K562 (cell line): ENCODE results near the gene CPED1. TPM values are rescaled to one million over a fixed set of nuclear protein-coding genes. Genes with fewer than 3 reads are reported as not detected.
A peak's percentile ranks its signal among the peaks of the same experiment; 100 is the strongest.

Experiments used
- ATAC-seq: fragments of 200-7000 bp; cut with Tn5 transposase; 3 replicates; pipeline ENCODE4 v1.9.1; 2020; ENCODE audit warnings: moderate library complexity
- BruUV-seq: library from RNA; stranded (reverse); fragments of 400-500 nt; replicated peaks from 2 replicates; lab custom pipeline; 2021; lab: Mats Ljungman, UMichigan
- CTCF ChIA-PET: fragments of 300-600 bp; formaldehyde crosslinking; extraction: SDS; loops from one replicate; lab custom pipeline; 2021; ENCODE audit warnings: low intra/inter-chr PET ratio; lab: Yijun Ruan, JAX
- POLR2A ChIA-PET: fragments of 300-600, 350-650 bp; sonication (Branson Sonifier 250); formaldehyde crosslinking; extraction: SDS; loops from one replicate; lab custom pipeline; 2021; ENCODE audit warnings: antibody characterized with exemption, inconsistent platforms; lab: Yijun Ruan, JAX
- DNase-seq, 4 experiments: peaks; one replicate each; pipeline versions ENCODE4 v3.0.0 to v3.0.0-alpha.2; 2011 to 2018; ENCODE audit warnings: low spot score in 3 of 4, mixed read lengths in 3 of 4; ENCODE audit errors: extremely low read depth in 1 of 4
- FAIRE-seq: peaks from 2 replicates; lab custom pipeline; 2011; peaks lifted over from hg19 to GRCh38; lab: Jason Lieb, UNC
- H2AFZ ChIP-seq: 2 replicates; pipeline ENCODE4 v1.6.0; 2011; ENCODE audit warnings: low read depth, low read length, control low read depth, inconsistent platforms
- H3K27ac ChIP-seq: fragments of 200-600 bp; 3 replicates; pipeline ENCODE4 v1.8.0; 2011; ENCODE audit warnings: low read depth, mild to moderate bottlenecking, control low read depth, inconsistent platforms, low read length, moderate library complexity, mixed read lengths; ENCODE audit errors: extremely low read depth
- H3K27me3 ChIP-seq, 2 experiments: fragments of 300-600 bp in 1 of 2; 2 replicates in 1 of 2; 3 replicates in 1 of 2; pipeline versions ENCODE4 v1.6.0 to v1.8.0; 2011; ENCODE audit warnings: inconsistent platforms in 2 of 2, low read length in 2 of 2, mild to moderate bottlenecking in 1 of 2, mixed read lengths in 1 of 2, moderate library complexity in 1 of 2; ENCODE audit not compliant: control insufficient read depth in 2 of 2, insufficient read depth in 2 of 2
- H3K36me3 ChIP-seq: fragments of 300-600 bp; 3 replicates; pipeline ENCODE4 v1.8.0; 2011; ENCODE audit warnings: mild to moderate bottlenecking, low read length, inconsistent platforms; ENCODE audit not compliant: control insufficient read depth, insufficient read depth
- H3K4me1 ChIP-seq, 2 experiments: fragments of 200-600 bp in 1 of 2; replicated peaks in 1 of 2; 2 replicates in 1 of 2; 3 replicates in 1 of 2; pipeline versions ENCODE4 v1.5.1 to v1.8.0; 2011; ENCODE audit warnings: inconsistent platforms in 2 of 2, low read length in 2 of 2, mild to moderate bottlenecking in 1 of 2, mixed read lengths in 1 of 2, moderate library complexity in 1 of 2; ENCODE audit not compliant: control insufficient read depth in 2 of 2, insufficient read depth in 2 of 2
- H3K4me2 ChIP-seq: 2 replicates; pipeline ENCODE4 v1.6.1; 2011; ENCODE audit warnings: low read length, control low read depth, inconsistent platforms, mixed read lengths; ENCODE audit not compliant: insufficient read depth
- H3K4me3 ChIP-seq: fragments of 200-600 bp; sonication (generic), shearing (Covaris generic); 2 replicates; pipeline ENCODE4 v1.5.1; 2016; ENCODE audit warnings: control low read depth, inconsistent platforms
- H3K79me2 ChIP-seq: fragments of 200-600 bp; 3 replicates; pipeline ENCODE4 v1.8.0; 2011; ENCODE audit warnings: low read length, inconsistent platforms; ENCODE audit not compliant: control insufficient read depth, insufficient read depth
- H3K9ac ChIP-seq, 2 experiments: 2 replicates each; pipeline versions ENCODE4 v1.6.0 to v1.6.1; 2011; ENCODE audit warnings: low read depth in 2 of 2, low read length in 2 of 2, control low read depth in 1 of 2, inconsistent platforms in 1 of 2, mild to moderate bottlenecking in 1 of 2, mixed read lengths in 1 of 2; ENCODE audit not compliant: insufficient read depth in 1 of 2
- H3K9me1 ChIP-seq: one replicate; pipeline ENCODE4 v1.6.0; 2011; ENCODE audit warnings: inconsistent platforms, mild to moderate bottlenecking, low read length, moderate library complexity; ENCODE audit not compliant: control insufficient read depth, insufficient read depth
- H3K9me3 ChIP-seq: replicated peaks from 2 replicates; pipeline ENCODE4 v1.5.1; 2011; ENCODE audit warnings: low read depth, low read length, inconsistent platforms; ENCODE audit not compliant: control insufficient read depth, insufficient read depth
- H4K20me1 ChIP-seq: replicated peaks from 2 replicates; pipeline ENCODE4 v1.6.1; 2011; ENCODE audit warnings: low read length, inconsistent platforms, mixed read lengths; ENCODE audit not compliant: control insufficient read depth, insufficient read depth
- ARID1B ChIP-seq: fragments of 450-650 bp; IDR thresholded peaks from 2 replicates; pipeline ENCODE4 v1.6.1; 2016; ENCODE audit warnings: antibody characterized with exemption, mild to moderate bottlenecking, inconsistent platforms
- ARID2 ChIP-seq: fragments of 450-650 bp; IDR thresholded peaks from 2 replicates; pipeline ENCODE4 v1.6.1; 2017; ENCODE audit warnings: antibody characterized with exemption, mild to moderate bottlenecking
- C11orf30 ChIP-seq: fragments of 450-650 bp; IDR thresholded peaks from 2 replicates; pipeline ENCODE4 v1.6.1; 2016; ENCODE audit warnings: low read depth, mild to moderate bottlenecking
- ETV5 ChIP-seq: sonication (generic); formaldehyde crosslinking; IDR thresholded peaks from 2 replicates; pipeline ENCODE4 v1.4.0; 2020; ENCODE audit warnings: low read depth, mild to moderate bottlenecking, missing genetic modification reagents
- GABPA ChIP-seq: fragments of 200-800 bp; sonication (Bioruptor generic); conservative IDR thresholded peaks from 2 replicates; pipeline ENCODE4 v1.6.1; 2016; ENCODE audit warnings: low read depth, missing genetic modification characterization, missing compliant biosample characterization
- GATAD2B ChIP-seq: fragments of 450-650 bp; IDR thresholded peaks from 2 replicates; pipeline ENCODE4 v1.6.1; 2017; ENCODE audit warnings: mild to moderate bottlenecking, borderline replicate concordance
- HNRNPL ChIP-seq: fragments of 200-400 bp; formaldehyde crosslinking; IDR thresholded peaks from 2 replicates; pipeline ENCODE4 v1.6.1; 2017; ENCODE audit warnings: low read depth, mild to moderate bottlenecking, low read length
- POLR3A ChIP-seq: IDR thresholded peaks from 2 replicates; pipeline ENCODE4 v1.6.1; 2011; ENCODE audit warnings: borderline replicate concordance, mild to moderate bottlenecking, moderate library complexity; ENCODE audit not compliant: insufficient read length, insufficient read depth; ENCODE audit errors: extremely low read depth
- RAD21 ChIP-seq, 2 experiments: fragments of 250-450 bp in 1 of 2; fragments of 450-650 bp in 1 of 2; sonication (Bioruptor Pico) in 1 of 2; formaldehyde crosslinking in 1 of 2; IDR thresholded peaks in 1 of 2; conservative IDR thresholded peaks in 1 of 2; 2 replicates each; pipeline versions ENCODE4 v1.4.0 to v1.8.0; 2020 to 2022; ENCODE audit warnings: mild to moderate bottlenecking in 2 of 2, moderate library complexity in 1 of 2
- RUNX1 ChIP-seq: sonication (generic); IDR thresholded peaks from 2 replicates; pipeline ENCODE4 v1.6.1; 2016; ENCODE audit warnings: antibody characterized with exemption, low read depth
- SMAD4 ChIP-seq: fragments of 250-450 bp; sonication (Bioruptor Pico); conservative IDR thresholded peaks from 2 replicates; pipeline ENCODE4 v1.8.0; 2021; ENCODE audit warnings: inconsistent platforms, mild to moderate bottlenecking, moderate library complexity
- TAL1 ChIP-seq: fragments of 450-650 bp; IDR thresholded peaks from 2 replicates; pipeline ENCODE4 v1.6.1; 2016; ENCODE audit warnings: mild to moderate bottlenecking
- ZNF316 ChIP-seq: fragments of 450-650 bp; IDR thresholded peaks from 2 replicates; pipeline ENCODE4 v1.6.1; 2016
- ZNF551 ChIP-seq: fragments of 250-450 bp; sonication (Bioruptor Pico); IDR thresholded peaks from 2 replicates; pipeline ENCODE4 v1.5.0; 2021; ENCODE audit warnings: mild to moderate bottlenecking, moderate library complexity
- ZNF780A ChIP-seq: fragments of 250-450 bp; sonication (Bioruptor Pico); IDR thresholded peaks from 2 replicates; pipeline ENCODE4 v1.5.0; 2021; ENCODE audit warnings: mild to moderate bottlenecking
- ZZZ3 ChIP-seq: fragments of 450-650 bp; IDR thresholded peaks from 2 replicates; pipeline ENCODE4 v1.6.1; 2016; ENCODE audit warnings: antibody characterized with exemption, mild to moderate bottlenecking, moderate library complexity
- WGBS: fragments of 100-300 bp; shearing (Covaris generic); methylation state at CpG from one replicate; pipeline ENCODE4 v1.1.6; 2016; ENCODE audit warnings: low coverage, mixed read lengths; ENCODE audit not compliant: insufficient coverage; ENCODE audit errors: missing lambda C conversion rate; 5-methylcytosine and 5-hydroxymethylcytosine counted together
- in situ Hi-C: fragments of 300-500 bp; cut with MboI; formaldehyde crosslinking; loops from 4 replicates; pipeline ENCODE4 v1.15.0; 2018; ENCODE audit warnings: inconsistent platforms, mixed read lengths
- intact Hi-C: fragments of 100-400 bp; cut with micrococcal nuclease; formaldehyde crosslinking; loops from 2 replicates; pipeline ENCODE4 v1.14.2; 2022
- polyA plus RNA-seq, 8 experiments: library from polyadenylated mRNA; depleted of rRNA in 4 of 8; stranded (reverse) in 5 of 8; unstranded in 3 of 8; fragments of >200 nt; fragmentation: Nextera tagmentation in 2 of 8; fragmentation: Illumina TruSeq in 1 of 8; extraction: Ambion mirVana in 2 of 8; extraction: Trizol in 1 of 8; gene quantifications; 2 replicates each; pipeline versions ENCODE4 v1.2.1 to v1.2.3, GENCODE V29; 2011 to 2014; ENCODE audit warnings: inconsistent platforms in 1 of 8, missing spikeins in 1 of 8
- total RNA-seq, 7 experiments: library from RNA; depleted of rRNA in 6 of 7; stranded (reverse); fragments of >200 nt in 6 of 7; fragmentation: Illumina TruSeq in 2 of 7; extraction: Trizol in 2 of 7; gene quantifications; 2 replicates each; pipeline versions ENCODE4 v1.2.1 to v1.2.3, GENCODE V29; 2011 to 2021; ENCODE audit warnings: low replicate concordance in 1 of 7
- TF ChIP-seq, protein P1 (sequence below): fragments of 450-650 bp; IDR thresholded peaks from 2 replicates; pipeline ENCODE4 v1.6.1; 2016
- TF ChIP-seq, protein P2 (sequence below): IDR thresholded peaks from 2 replicates; pipeline ENCODE4 v1.6.1; 2016; ENCODE audit warnings: missing genetic modification characterization, missing compliant biosample characterization
- TF ChIP-seq, protein P3 (sequence below): fragments of 450-650 bp; IDR thresholded peaks from one replicate; pipeline ENCODE4 v1.6.1; 2018; ENCODE audit warnings: mild to moderate bottlenecking, moderate library complexity; ENCODE audit not compliant: partially characterized antibody

The CPED1 gene
- total and polyA plus RNA-seq, 9 of the 15 experiments (the other 6 are each of a cell fraction or from before 2014, with no cell fraction given) = 195 to 393 (median 290) TPM

DNA sequence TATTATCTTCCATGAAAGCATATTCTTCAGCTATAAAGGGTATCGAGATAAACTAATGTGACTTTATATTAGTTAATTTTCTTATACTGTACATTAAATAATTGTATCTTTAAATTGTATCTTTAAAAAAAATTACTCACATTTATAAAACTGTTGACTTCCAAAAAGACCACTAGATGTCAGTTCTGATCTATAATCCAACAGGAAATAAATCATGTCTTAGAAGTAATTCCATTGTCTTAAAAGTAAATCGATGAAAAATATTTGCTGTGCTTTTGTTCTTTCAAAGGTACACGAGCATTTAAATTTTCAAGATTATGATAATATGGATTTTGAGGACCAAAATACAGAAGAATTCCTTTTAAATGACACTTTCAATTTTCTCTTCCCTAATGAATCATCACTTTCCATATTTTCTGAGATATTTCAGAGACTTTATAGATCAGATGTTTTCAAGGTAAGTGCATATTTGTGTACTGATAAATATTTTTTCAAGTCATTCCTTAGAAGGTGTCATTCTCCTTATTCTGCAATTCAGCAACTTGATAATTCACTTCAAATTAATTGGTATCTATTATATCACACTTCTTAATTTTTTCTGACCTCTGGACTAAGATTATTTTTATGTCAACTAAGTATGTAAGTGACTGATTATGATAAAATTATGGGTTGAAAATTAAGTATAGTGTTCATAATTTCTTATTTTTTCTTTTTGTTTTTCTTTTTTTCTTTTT is 138.5 kb downstream of the CPED1 start (continued):
- peak; percentile 75 for TF ChIP-seq ZNF316
- TF ChIP-seq TAL1 = no peak
- peak; percentile 22 to 41; a peak in 1 of 4 replicates for TF ChIP-seq RAD21 (CRISPR knock-in tag; conservative IDR thresholded peaks at IDR 0.05 in 1 of 2, IDR thresholded peaks at IDR 0.05 in 1 of 2)
- TF ChIP-seq, protein P1, sequence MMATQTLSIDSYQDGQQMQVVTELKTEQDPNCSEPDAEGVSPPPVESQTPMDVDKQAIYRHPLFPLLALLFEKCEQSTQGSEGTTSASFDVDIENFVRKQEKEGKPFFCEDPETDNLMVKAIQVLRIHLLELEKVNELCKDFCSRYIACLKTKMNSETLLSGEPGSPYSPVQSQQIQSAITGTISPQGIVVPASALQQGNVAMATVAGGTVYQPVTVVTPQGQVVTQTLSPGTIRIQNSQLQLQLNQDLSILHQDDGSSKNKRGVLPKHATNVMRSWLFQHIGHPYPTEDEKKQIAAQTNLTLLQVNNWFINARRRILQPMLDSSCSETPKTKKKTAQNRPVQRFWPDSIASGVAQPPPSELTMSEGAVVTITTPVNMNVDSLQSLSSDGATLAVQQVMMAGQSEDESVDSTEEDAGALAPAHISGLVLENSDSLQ = peak; percentile 55
- TF ChIP-seq, protein P2, sequence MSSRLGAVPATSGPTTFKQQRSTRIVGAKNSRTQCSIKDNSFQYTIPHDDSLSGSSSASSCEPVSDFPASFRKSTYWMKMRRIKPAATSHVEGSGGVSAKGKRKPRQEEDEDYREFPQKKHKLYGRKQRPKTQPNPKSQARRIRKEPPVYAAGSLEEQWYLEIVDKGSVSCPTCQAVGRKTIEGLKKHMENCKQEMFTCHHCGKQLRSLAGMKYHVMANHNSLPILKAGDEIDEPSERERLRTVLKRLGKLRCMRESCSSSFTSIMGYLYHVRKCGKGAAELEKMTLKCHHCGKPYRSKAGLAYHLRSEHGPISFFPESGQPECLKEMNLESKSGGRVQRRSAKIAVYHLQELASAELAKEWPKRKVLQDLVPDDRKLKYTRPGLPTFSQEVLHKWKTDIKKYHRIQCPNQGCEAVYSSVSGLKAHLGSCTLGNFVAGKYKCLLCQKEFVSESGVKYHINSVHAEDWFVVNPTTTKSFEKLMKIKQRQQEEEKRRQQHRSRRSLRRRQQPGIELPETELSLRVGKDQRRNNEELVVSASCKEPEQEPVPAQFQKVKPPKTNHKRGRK = no peak
- peak; percentile 55; the same call in 1 of the 2 replicates for TF ChIP-seq C11orf30
- TF ChIP-seq ZNF551 (CRISPR knock-in tag) = no peak
- peak; percentile 83; the same call in 1 of the 2 replicates for TF ChIP-seq ZZZ3

DNA sequence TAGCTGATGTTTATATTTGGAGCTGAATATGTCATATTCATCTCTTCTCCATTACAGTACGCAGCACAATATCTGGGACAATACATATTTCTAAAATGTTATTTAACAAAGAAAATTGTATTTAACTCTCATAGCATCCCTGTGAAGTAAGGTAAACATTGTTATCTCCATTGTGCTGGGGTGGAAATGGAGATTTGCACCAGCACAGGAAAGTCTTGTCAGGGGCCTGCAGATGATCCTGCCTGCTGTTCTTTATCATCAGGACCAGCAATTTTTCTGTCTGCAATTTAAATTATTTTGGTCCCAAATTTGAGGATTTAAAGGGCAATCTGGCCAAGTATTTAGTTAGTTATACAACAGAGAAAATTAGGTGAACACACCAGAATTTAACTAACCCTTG is 144.4 kb downstream of the CPED1 start:
- no TSS peak for BruUV-seq
- in situ Hi-C loops (no loop called here), intact Hi-C loops (loop anchor here (10.0 kb wide), 1 partner anchor 412 kb away; no protein-coding TSS in a partner anchor)
- no peak overlapping the region for H3K4me2 ChIP-seq
- ATAC-seq (peak; percentile 23; the same call in 1 of the 3 replicates), FAIRE-seq (no peak), DNase-seq (no peak)
- H3K4me1 ChIP-seq = no peaks in the 10 kb centered on the region
- H3K9ac ChIP-seq = no peak overlapping the region
- H3K27me3 ChIP-seq = no peaks in the 10 kb centered on the region
- no peaks in the 10 kb centered on the region for H3K9me3 ChIP-seq
- no peaks in the 10 kb centered on the region for H4K20me1 ChIP-seq
- peaks cover 95% of the 10 kb centered on the region for H3K36me3 ChIP-seq
- CTCF ChIA-PET = no interaction called here
- H3K9me1 ChIP-seq = no peaks in the 10 kb centered on the region
- H3K79me2 ChIP-seq = no peaks in the 10 kb centered on the region
- POLR2A ChIA-PET = no interaction called here
- no peak overlapping the region for H3K4me3 ChIP-seq
- WGBS = 6% methylated on average over 1 of the region's 1 CpG
- H3K27ac ChIP-seq = no peak overlapping the region
- no peak overlapping the region for H2AFZ ChIP-seq
- TF ChIP-seq HNRNPL (no peak), ARID1B (peak; percentile 53; the same call in 1 of the 2 replicates), SMAD4 (0 out of 2 replicates have a peak, but pooled peaks have one; percentile 38), POLR3A (no peak), ARID2 (no peak), GABPA (tag) (no peak), RUNX1 (no peak), ETV5 (CRISPR knock-in tag) (no peak), GATAD2B (no peak), ZNF780A (CRISPR knock-in tag) (no peak)
- TF ChIP-seq, protein P3, sequence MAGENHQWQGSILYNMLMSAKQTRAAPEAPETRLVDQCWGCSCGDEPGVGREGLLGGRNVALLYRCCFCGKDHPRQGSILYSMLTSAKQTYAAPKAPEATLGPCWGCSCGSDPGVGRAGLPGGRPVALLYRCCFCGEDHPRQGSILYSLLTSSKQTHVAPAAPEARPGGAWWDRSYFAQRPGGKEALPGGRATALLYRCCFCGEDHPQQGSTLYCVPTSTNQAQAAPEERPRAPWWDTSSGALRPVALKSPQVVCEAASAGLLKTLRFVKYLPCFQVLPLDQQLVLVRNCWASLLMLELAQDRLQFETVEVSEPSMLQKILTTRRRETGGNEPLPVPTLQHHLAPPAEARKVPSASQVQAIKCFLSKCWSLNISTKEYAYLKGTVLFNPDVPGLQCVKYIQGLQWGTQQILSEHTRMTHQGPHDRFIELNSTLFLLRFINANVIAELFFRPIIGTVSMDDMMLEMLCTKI = no peak
